Calu3 (cell line): ENCODE data around the gene CRYBG1. TPM values are rescaled to one million over a fixed set of nuclear protein-coding genes. Genes with fewer than 3 reads are reported as not detected.
A peak's percentile ranks its signal among the peaks of the same experiment; 100 is the strongest.

Experiments used
- BruUV-seq: library from RNA; stranded (reverse); fragments of 400-500 nt; replicated peaks from 2 replicates; lab custom pipeline; 2021; lab: Mats Ljungman, UMichigan
- CTCF ChIA-PET: fragments of 300-600 bp; sonication (Branson Sonifier 250); formaldehyde crosslinking; loops from one replicate; lab custom pipeline; 2022; ENCODE audit warnings: antibody characterized with exemption; lab: Charles Lee
- DNase-seq: peaks from one replicate; pipeline ENCODE4 v3.0.0; 2022
- H3K27ac Mint-ChIP-seq: one replicate; pipeline ENCODE4 v1.8.0; 2022; ENCODE audit warnings: mixed read lengths; ENCODE audit not compliant: unreplicated experiment
- H3K27me3 Mint-ChIP-seq: one replicate; pipeline ENCODE4 v1.8.0; 2022; ENCODE audit warnings: mixed read lengths; ENCODE audit not compliant: unreplicated experiment
- H3K36me3 Mint-ChIP-seq: one replicate; pipeline ENCODE4 v1.8.0; 2022; ENCODE audit warnings: mild to moderate bottlenecking, moderate library complexity, mixed read lengths; ENCODE audit not compliant: insufficient read depth, unreplicated experiment
- H3K4me1 Mint-ChIP-seq: one replicate; pipeline ENCODE4 v1.8.0; 2022; ENCODE audit warnings: mild to moderate bottlenecking, low read depth, mixed read lengths; ENCODE audit not compliant: unreplicated experiment
- H3K4me3 Mint-ChIP-seq: one replicate; pipeline ENCODE4 v1.8.0; 2022; ENCODE audit warnings: mild to moderate bottlenecking, low read depth, moderate library complexity, mixed read lengths; ENCODE audit not compliant: unreplicated experiment
- H3K9me3 Mint-ChIP-seq: one replicate; pipeline ENCODE4 v1.8.0; 2022; ENCODE audit warnings: low read depth, mixed read lengths; ENCODE audit not compliant: unreplicated experiment
- CTCF ChIP-seq: fragments of 200-600 bp; IDR thresholded peaks from one replicate; pipeline ENCODE4 v1.8.0; 2022; ENCODE audit warnings: antibody characterized with exemption; ENCODE audit not compliant: unreplicated experiment
- intact Hi-C: fragments of 100-400 bp; cut with micrococcal nuclease; formaldehyde crosslinking; loops from one replicate; pipeline ENCODE4 v1.10.0; 2022; ENCODE audit not compliant: unreplicated experiment
- total RNA-seq: library from RNA; stranded (reverse); gene quantifications from 2 replicates; pipeline ENCODE4 v1.2.3, GENCODE V29; 2022

The CRYBG1 gene
- total RNA-seq, 1 experiment from 2014 or later: 40.7 TPM

GRCh38 chr6:106446983-106447382, 86.5 kb downstream of the CRYBG1 start:
- CTCF ChIA-PET: interaction anchor here (0.6 to 1.4 kb wide), 2 partner anchors 38 to 65 kb away, joined by 3 read pairs; no protein-coding TSS in a partner anchor
- no peak overlapping the region for H3K4me3 Mint-ChIP-seq
- H3K27me3 Mint-ChIP-seq: no peaks in the 10 kb centered on the region
- DNase-seq: peak; percentile 5
- no peak overlapping the region for H3K27ac Mint-ChIP-seq
- H3K36me3 Mint-ChIP-seq: peaks cover 4% of the 10 kb centered on the region
- no peaks in the 10 kb centered on the region for H3K9me3 Mint-ChIP-seq
- no peak for TF ChIP-seq CTCF
- intact Hi-C loops: loop anchor here (1.0 to 5.0 kb wide), 6 partner anchors 67 to 550 kb away; no protein-coding TSS in a partner anchor
- BruUV-seq: no TSS peak
- peaks cover 27% of the 10 kb centered on the region for H3K4me1 Mint-ChIP-seq

GRCh38 chr6:106448000-106448426, 87.5 kb downstream of the CRYBG1 start:
- Mint-ChIP-seq H3K4me1 (peaks cover 27% of the 10 kb centered on the region), H3K9me3 (no peaks in the 10 kb centered on the region), H3K27ac (no peak overlapping the region), H3K36me3 (peaks cover 4% of the 10 kb centered on the region), H3K27me3 (no peaks in the 10 kb centered on the region), H3K4me3 (no peak overlapping the region)
- CTCF ChIA-PET: no interaction called here
- intact Hi-C loops: loop anchor here (1.0 to 5.0 kb wide), 4 partner anchors 66 to 549 kb away; no protein-coding TSS in a partner anchor
- no TSS peak for BruUV-seq
- TF ChIP-seq CTCF: no peak
- DNase-seq: no peak

GRCh38 chr6:106450653-106451052, 90.1 kb downstream of the CRYBG1 start:
- CTCF ChIA-PET: no interaction called here
- no peaks in the 10 kb centered on the region for H3K27me3 Mint-ChIP-seq
- DNase-seq: no peak
- no peaks in the 10 kb centered on the region for H3K9me3 Mint-ChIP-seq
- no peak overlapping the region for H3K27ac Mint-ChIP-seq
- no peak for TF ChIP-seq CTCF
- no peak overlapping the region for H3K4me3 Mint-ChIP-seq
- intact Hi-C loops: no loop called here
- BruUV-seq: no TSS peak
- peaks cover 27% of the 10 kb centered on the region for H3K4me1 Mint-ChIP-seq
- H3K36me3 Mint-ChIP-seq: no peaks in the 10 kb centered on the region

GRCh38 chr6:106451439-106451838, 90.9 kb downstream of the CRYBG1 start:
- Mint-ChIP-seq H3K4me1 (peaks cover 28% of the 10 kb centered on the region), H3K27me3 (no peaks in the 10 kb centered on the region), H3K27ac (no peak overlapping the region), H3K36me3 (no peaks in the 10 kb centered on the region), H3K9me3 (no peaks in the 10 kb centered on the region), H3K4me3 (no peak overlapping the region)
- no peak for TF ChIP-seq CTCF
- CTCF ChIA-PET: no interaction called here
- intact Hi-C loops: no loop called here
- no TSS peak for BruUV-seq
- DNase-seq: no peak
